Left kidney (tissue), 2 donors: Measurements from ENCODE around the gene AVPI1. TPM values are rescaled to one million over a fixed set of nuclear protein-coding genes. Genes with fewer than 3 reads are reported as not detected.
"Not testable (repeated sequence)": the region's sequence is repeated elsewhere in the genome, so short reads cannot be mapped to it uniquely, and the experiment has no call there.

Experiments used
- DNase-seq: peaks from one replicate; pipeline ENCODE4 v3.0.0-alpha.2; 2013
- polyA plus RNA-seq: library from polyadenylated mRNA; unstranded; fragments of 120-200 nt; gene quantifications from one replicate; pipeline ENCODE4 v1.2.1, GENCODE V29; 2013; ENCODE audit not compliant: insufficient read length

The AVPI1 gene
- polyA plus RNA-seq, 1 donor, result 4.0 TPM

DNA sequence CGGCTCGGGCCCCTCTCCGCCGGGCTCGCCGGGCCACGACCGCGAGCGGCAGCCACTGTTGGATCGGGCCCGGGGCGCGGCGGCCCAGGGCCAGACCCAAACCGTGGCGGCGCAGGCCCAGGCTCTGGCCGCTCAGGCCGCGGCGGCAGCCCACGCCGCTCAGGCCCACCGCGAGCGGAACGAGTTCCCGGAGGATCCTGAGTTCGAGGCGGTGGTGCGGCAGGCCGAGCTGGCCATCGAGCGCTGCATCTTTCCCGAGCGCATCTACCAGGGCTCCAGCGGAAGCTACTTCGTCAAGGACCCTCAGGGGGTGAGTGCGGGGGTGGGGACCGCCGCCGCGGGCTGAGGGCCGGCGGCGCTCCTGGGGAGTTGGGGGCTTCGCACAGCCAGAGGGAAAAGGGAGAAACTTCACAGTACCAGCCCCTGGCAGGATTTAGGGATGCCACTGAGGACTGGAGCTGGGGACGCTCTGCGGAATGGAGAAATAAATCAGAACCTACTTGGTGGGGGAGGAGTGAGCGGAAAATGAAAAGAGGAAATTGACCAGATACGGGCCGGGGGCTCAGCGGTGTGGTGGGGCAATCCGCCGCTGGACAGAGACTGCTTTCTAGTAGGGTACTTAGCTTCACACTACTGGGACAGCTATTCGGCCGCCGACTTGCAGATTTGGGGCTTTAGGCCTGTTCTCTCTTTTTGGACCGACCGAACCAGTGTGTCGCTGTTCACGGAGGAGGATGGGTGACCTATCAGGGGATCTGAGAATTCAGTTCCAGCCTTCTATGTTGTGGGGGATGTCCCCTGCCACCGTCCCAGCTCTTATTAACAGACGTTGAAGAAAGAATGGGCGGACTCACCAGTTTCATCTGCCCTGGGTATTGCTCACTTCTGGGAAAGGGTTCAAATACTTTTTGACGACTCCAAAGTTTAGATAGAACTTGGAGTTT, 45.9 kb downstream of the AVPI1 start:
- DNase-seq, result peak; percentile 20

DNA sequence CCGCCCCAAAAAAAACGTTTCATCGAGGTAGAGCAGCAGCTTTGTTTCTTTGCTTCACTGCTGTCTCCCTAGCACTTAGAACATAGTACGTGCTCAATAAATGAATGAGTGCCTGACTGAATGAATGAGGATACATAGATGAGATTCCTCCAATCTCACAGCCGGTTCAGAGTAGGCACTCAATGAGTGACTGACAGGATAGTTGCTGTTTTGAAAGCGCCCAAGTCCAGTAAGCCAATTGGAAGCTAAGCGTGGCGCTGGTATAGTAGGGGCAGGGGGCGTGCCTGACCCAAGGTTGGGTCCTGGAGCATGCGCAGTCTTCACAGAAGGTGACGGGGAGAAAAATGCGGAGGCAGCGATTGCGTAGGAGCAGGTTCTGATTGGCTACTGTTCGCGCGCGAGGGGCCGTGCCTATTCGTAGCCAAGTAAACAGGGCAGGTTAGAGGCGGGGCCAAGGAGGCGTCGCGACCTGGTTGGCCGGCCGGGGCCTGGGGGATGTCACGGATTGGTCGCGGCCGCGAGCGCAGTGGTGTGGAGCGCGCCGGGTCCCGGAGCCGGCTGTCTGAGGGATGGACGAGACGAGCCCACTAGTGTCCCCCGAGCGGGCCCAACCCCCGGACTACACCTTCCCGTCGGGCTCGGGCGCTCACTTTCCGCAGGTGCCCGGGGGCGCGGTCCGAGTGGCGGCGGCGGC, 46.7 kb downstream of the AVPI1 start, which contains the start of gene PI4K2A:
PI4K2A (plus strand) TSS at position 498 of the 694 bp plus-strand sequence; CDS start at position 570, 72 bp downstream.
- DNase-seq, result peak; percentile 99

DNA sequence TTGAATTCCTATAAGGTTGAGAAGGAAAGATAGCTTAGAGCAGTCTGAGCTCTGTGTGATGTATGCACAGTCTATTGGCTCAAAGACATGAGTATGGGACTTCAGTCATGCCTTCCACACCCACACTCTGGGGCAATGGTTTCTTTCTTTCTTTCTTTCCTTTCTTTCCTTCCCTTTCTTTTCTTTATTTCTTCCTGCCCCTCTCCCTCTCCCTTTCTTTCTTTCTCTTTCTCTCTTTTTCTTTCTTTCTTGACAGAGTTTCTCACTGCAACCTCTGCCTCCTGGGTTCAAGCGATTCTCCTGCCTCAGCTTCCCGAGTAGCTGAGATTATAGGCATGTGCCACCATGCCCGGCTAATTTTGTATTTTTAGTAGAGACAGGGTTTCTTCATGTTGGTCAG, 48.0 kb downstream of the AVPI1 start:
- DNase-seq, result not testable (repeated sequence)

DNA sequence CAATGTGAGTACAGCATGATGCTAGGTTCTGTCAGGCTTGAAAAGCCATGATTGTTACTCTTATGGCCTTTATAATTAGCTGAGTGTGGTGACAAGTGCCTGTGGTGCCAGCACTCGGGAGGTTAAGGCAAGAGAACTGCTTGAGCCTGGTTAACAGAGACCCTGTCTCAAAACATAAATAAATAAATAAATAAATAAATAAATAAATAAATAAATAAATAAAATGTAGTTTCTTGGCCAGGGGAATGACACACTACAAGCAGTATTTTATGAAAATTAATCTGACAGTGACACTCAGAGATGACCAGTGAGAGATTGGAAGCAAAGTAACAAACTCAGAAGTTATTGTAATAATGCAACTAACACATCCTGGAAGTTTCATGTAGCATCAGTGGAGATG, 51.5 kb downstream of the AVPI1 start:
- no peak for DNase-seq

DNA sequence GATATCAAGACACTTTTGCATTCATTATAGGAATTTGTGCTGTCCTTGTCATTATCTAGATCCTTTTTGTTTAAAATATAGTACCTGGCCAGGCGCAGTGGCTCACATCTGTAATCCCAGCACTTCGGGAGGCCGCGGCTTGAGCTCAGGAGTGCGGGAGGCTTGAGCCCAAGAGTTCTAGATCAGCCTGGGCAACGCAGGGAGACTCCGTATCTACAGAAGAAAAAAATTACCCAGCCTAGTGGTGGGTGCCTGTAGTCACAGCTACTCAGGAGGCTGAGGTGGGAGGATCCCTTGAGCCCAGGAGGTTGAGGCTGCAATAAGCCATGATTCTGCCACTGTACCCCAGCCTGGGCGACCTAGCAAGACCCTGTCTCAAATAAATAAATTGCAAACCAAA, 53.1 kb downstream of the AVPI1 start:
- DNase-seq, result no peak

DNA sequence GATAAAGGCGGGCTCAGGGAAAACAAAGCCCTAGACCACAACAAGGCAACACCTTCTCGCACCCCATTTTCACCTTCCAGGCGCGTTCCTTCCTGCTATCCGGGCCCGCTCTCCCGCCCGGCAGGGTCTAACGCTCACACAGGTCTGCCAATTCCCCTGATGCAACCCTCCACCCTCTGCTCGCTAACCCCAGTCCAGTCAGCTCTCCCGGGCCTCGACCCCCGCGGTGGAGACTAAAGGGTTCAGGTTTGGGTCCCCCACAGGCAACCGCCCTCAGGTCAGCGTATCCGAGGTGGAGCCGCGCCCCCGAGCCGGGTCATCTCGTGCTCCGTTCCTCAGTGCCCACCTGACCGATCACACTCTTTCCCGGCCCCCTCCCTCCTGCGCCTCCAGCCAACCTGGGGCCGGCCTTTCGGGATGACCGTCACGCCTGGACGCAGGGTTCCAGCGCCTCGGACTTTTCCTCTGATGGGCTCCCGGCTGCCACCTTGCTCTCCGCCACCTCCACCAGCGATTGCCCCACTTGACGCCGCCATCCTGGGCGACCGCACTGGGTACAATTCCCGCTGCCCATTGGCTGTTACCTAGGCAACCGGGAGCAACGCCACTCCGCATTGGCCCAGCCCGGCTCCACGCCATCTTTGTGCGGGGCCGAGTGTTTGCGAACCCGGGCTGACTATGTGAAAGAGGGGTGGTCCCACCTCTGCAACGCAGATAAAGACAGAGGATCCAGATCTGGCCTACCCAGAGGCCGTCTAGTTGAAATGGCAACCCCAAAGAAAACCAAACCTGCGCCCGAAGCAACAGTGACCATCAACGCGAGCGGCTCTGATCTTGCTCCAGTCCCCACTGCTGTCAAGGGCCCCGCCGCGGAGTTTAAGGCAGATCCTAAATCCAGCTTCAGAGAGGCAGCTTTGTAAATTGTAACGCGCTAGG, 53.8 kb downstream of the AVPI1 start, which contains the start of gene MORN4:
MORN4 (minus strand) TSS at position 552 of the 936 bp plus-strand sequence. CDS start 13,847 bp downstream, outside the sequence.
- peak; percentile 95 for DNase-seq

DNA sequence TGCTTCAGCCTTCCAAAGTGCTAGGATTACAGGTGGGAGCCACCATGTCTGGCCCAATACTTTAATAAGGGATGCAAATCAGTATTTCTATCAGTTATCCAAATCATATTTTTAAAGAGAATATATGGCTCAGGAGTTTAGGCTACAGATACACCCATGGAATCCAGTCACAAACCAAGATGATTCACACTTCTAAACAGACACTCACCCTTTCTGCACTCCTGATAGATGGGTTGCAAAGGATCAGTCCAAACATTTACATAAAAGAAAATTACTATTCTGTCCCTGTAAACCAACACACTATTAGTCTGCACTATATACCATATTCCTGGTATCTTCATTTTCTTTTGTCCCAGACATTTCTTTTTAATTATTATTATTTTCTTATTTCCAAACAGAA, 55.9 kb downstream of the AVPI1 start:
- no peak for DNase-seq

DNA sequence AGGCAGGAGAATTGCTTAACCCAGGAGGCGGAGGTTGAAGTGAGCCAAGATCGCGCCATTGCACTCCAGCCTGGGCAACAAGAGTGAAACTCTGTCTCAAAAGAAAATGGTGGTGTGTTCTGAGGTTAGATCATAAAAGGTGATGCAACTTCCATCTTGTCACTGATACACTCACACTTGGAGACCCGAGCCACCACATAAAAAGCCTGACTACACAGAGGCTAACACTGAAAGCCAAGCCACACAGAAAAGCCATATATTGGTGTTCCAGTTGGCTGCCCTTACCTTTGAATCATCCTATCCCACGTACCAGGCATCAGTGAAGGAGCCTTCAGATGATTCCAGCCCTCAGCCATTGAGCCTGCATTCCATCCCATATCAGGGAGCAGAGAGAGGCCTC, 57.8 kb downstream of the AVPI1 start:
- DNase-seq, result no peak

DNA sequence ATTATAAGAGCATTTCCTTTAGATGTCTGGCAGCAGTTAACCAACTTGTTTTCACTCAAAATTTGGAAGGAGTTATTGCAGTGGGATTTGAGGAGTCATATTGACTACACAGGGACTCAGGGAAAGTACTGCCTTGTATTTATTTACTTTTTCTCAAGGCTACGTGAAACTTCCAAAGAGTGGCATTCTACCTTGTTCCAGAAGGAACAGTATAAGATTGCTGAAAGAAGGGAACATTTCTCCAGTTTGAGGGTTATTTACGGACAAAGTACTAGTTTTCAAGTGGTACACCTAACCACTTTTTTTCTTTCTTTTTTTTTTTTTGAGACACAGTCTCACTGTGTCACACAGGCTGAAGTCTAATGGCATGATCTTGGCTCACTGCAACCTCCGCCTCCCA, 58.8 kb downstream of the AVPI1 start:
- no peak for DNase-seq

DNA sequence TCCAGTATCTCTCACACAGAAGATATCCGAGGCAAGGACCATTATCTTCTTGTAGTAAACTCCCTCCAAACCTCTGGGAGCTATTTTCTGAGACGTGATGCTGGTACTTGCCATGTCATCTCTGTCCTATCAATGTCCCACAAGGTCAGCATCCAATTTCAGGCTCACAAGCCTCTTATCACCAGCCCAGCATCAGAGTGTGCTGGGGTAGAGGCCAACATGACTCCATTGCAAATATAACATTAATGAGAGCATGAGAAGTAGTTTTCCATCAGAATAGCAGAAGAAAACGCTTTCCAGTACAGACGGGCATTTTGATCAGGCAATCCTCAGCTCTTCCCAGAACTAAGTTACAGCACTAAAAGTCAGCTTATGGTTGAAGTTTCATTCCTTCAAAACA, 59.3 kb downstream of the AVPI1 start:
- no peak for DNase-seq

Other genes with a start within 250 kb of the AVPI1 start
- gene EXOSC1, start 241.2 kb downstream of the AVPI1 start, polyA plus RNA-seq, result 41.3 TPM
- 39.1 TPM for gene ZDHHC16, start 241.1 kb downstream of the AVPI1 start, polyA plus RNA-seq
- 105 TPM for gene MMS19, start 188.8 kb downstream of the AVPI1 start, polyA plus RNA-seq
- gene UBTD1, start 188.3 kb downstream of the AVPI1 start, polyA plus RNA-seq, result 6.5 TPM
- 0.53 TPM for gene ANKRD2, start 114.5 kb downstream of the AVPI1 start, polyA plus RNA-seq
- gene HOGA1, start 102.9 kb downstream of the AVPI1 start, polyA plus RNA-seq, result 49.0 TPM
- gene C10orf62, start 97.5 kb downstream of the AVPI1 start, polyA plus RNA-seq, result 1.1 TPM
- 24.7 TPM for gene MORN4, start 53.7 kb downstream of the AVPI1 start, polyA plus RNA-seq
- gene PI4K2A, start 46.6 kb downstream of the AVPI1 start, polyA plus RNA-seq, result 18.1 TPM
- gene MARVELD1, start 26.5 kb upstream of the AVPI1 start, polyA plus RNA-seq, result 40.7 TPM
- 35.1 TPM for gene ZFYVE27, start 49.9 kb upstream of the AVPI1 start, polyA plus RNA-seq
- 0.07 TPM for gene SFRP5, start 84.8 kb upstream of the AVPI1 start, polyA plus RNA-seq
- 1.2 TPM for gene GOLGA7B, start 162.6 kb upstream of the AVPI1 start, polyA plus RNA-seq